MM.1S (cell line): ENCODE measurements around the gene SLC23A2.
"Not testable (repeated sequence)": the region's sequence is repeated elsewhere in the genome, so short reads cannot be mapped to it uniquely, and the experiment has no call there.

Source experiments
- DNase-seq: peaks from one replicate; pipeline ENCODE4 v3.0.0-alpha.2; 2015
- H2AFZ ChIP-seq: fragments of 300-600 bp; sonication (generic); 2 replicates; pipeline ENCODE4 v1.6.0; 2016; ENCODE audit warnings: antibody characterized with exemption, low read length
- H3F3A ChIP-seq: fragments of 300-600 bp; sonication (generic); 2 replicates; pipeline ENCODE4 v1.6.1; 2016; ENCODE audit warnings: mild to moderate bottlenecking, antibody characterized with exemption, low read length, moderate library complexity, mixed read lengths; ENCODE audit not compliant: insufficient read depth
- H3K27ac ChIP-seq: fragments of 300-600 bp; sonication (generic); 2 replicates; pipeline ENCODE4 v1.5.1; 2016; ENCODE audit warnings: mild to moderate bottlenecking, low read length
- H3K27me3 ChIP-seq: fragments of 300-600 bp; sonication (generic); replicated peaks from 2 replicates; pipeline ENCODE4 v1.6.0; 2016; ENCODE audit warnings: low read length; ENCODE audit not compliant: insufficient read depth
- H3K36me3 ChIP-seq: fragments of 300-600 bp; sonication (generic); replicated peaks from 2 replicates; pipeline ENCODE4 v1.6.1; 2016; ENCODE audit warnings: mild to moderate bottlenecking, low read length, mixed read lengths; ENCODE audit not compliant: insufficient read depth
- H3K4me1 ChIP-seq: fragments of 300-600 bp; sonication (generic); 2 replicates; pipeline ENCODE4 v1.6.1; 2016; ENCODE audit warnings: low read length, mixed read lengths
- H3K4me2 ChIP-seq: fragments of 300-600 bp; sonication (generic); 2 replicates; pipeline ENCODE4 v1.6.0; 2016; ENCODE audit warnings: low read depth, low read length
- H3K4me3 ChIP-seq: fragments of 300-600 bp; sonication (generic); 2 replicates; pipeline ENCODE4 v1.5.1; 2016; ENCODE audit warnings: low read length, mixed read lengths
- H3K79me2 ChIP-seq: fragments of 300-600 bp; sonication (generic); 2 replicates; pipeline ENCODE4 v1.6.1; 2016; ENCODE audit warnings: mixed run types, low read length, mixed read lengths
- H3K9ac ChIP-seq: fragments of 300-600 bp; sonication (generic); 2 replicates; pipeline ENCODE4 v1.6.1; 2016; ENCODE audit warnings: low read length, mixed read lengths
- H3K9me2 ChIP-seq: fragments of 300-600 bp; sonication (generic); replicated peaks from 2 replicates; pipeline ENCODE4 v1.6.1; 2016; ENCODE audit warnings: mild to moderate bottlenecking, low read length, mixed read lengths; ENCODE audit not compliant: insufficient read depth
- H3K9me3 ChIP-seq: fragments of 300-600 bp; sonication (generic); replicated peaks from 2 replicates; pipeline ENCODE4 v1.6.1; 2016; ENCODE audit warnings: mild to moderate bottlenecking, low read length, mixed read lengths; ENCODE audit not compliant: insufficient read depth
- H4K20me1 ChIP-seq: fragments of 300-600 bp; sonication (generic); 2 replicates; pipeline ENCODE4 v1.6.1; 2016; ENCODE audit warnings: mild to moderate bottlenecking, low read length, moderate library complexity, mixed read lengths; ENCODE audit not compliant: insufficient read depth
- CTCF ChIP-seq: fragments of 300-600 bp; sonication (generic); IDR thresholded peaks from 2 replicates; pipeline ENCODE4 v1.5.1; 2016; ENCODE audit warnings: antibody characterized with exemption, low read length, mixed read lengths
- EZH2 ChIP-seq: fragments of 300-600 bp; sonication (generic); optimal IDR thresholded peaks from 2 replicates; pipeline ENCODE3; 2017; ENCODE audit warnings: low read depth, mild to moderate bottlenecking, antibody characterized with exemption, low read length, mixed read lengths
- EZH2phosphoT487 ChIP-seq: fragments of 300-600 bp; sonication (generic); IDR thresholded peaks from 2 replicates; pipeline ENCODE4 v1.6.1; 2018; ENCODE audit warnings: antibody characterized with exemption, low read length

SLC23A2 gene

DNA sequence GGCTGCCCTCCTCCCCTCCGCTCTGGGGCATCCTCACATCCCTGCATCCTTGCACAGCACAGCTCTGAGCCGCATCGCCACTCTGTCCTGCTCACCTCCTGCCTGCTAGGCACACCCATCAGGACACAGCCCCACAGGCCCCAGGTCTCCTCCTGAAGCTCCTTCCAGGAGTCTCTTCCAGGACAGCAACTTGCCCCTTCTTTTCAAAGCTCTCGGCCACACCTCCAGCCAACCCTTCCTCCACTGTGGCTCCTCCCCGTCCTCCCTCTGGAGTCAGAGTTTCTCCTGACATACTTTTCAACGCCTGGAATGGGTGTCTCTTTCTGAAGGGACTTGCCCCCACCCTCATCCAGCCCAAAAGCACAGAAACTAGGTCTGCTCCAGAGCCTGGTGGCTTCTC lies 77.3 kb downstream of the SLC23A2 start:
- no peaks in the 10 kb centered on the region for H3K36me3 ChIP-seq
- no peaks in the 10 kb centered on the region for H3K9me3 ChIP-seq

DNA sequence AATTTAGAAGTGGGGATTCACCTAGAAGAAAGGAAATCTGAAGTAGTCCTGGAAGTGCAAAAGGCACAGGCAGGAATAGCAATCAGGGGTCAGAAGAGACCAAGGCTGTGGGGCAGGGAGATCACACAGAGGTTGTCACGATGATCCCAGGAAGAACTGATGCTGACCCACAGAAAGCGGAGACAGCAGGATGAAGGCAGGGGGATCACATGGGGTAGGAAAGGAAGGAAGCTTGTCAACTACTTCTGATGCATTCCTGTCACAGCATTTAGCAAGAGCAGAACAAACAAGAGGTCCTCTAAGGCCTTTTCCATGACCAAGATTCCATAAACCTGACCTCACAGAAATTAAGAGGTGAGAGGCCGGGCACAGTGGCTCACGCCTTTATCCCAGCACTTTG lies 79.1 kb downstream of the SLC23A2 start:
- H4K20me1 ChIP-seq = no peaks in the 10 kb centered on the region
- peaks cover 20% of the 10 kb centered on the region for H3F3A ChIP-seq
- H3K4me3 ChIP-seq = no peak overlapping the region
- DNase-seq = no peak
- H3K27ac ChIP-seq = no peak overlapping the region
- TF ChIP-seq EZH2 (no peak), CTCF (no peak), EZH2phosphoT487 (no peak)
- H3K9ac ChIP-seq = no peak overlapping the region
- H3K4me2 ChIP-seq = no peak overlapping the region
- H3K79me2 ChIP-seq = no peaks in the 10 kb centered on the region
- no peak overlapping the region for H2AFZ ChIP-seq
- no peaks in the 10 kb centered on the region for H3K36me3 ChIP-seq
- H3K9me2 ChIP-seq = no peaks in the 10 kb centered on the region
- peaks cover 24% of the 10 kb centered on the region for H3K4me1 ChIP-seq
- H3K27me3 ChIP-seq = no peaks in the 10 kb centered on the region
- H3K9me3 ChIP-seq = no peaks in the 10 kb centered on the region

More for the DNA sequence above, 77.3 kb downstream of the SLC23A2 start:
- Histone ChIP-seq H4K20me1 (no peaks in the 10 kb centered on the region), H3K9ac (no peak overlapping the region), H3K27me3 (no peaks in the 10 kb centered on the region), H3K4me1 (peaks cover 8% of the 10 kb centered on the region), H3K9me2 (no peaks in the 10 kb centered on the region), H3K4me2 (no peak overlapping the region), H2AFZ (no peak overlapping the region), H3F3A (peaks cover 6% of the 10 kb centered on the region), H3K27ac (no peak overlapping the region), H3K4me3 (no peak overlapping the region), H3K79me2 (no peaks in the 10 kb centered on the region)
- TF ChIP-seq EZH2phosphoT487 (no peak), EZH2 (no peak), CTCF (no peak)
- DNase-seq = no peak

- not testable (repeated sequence) for H3K4me2 ChIP-seq
Measured at GRCh38 chr20:4921271-4921670, 80.0 kb downstream of the SLC23A2 start.

DNA sequence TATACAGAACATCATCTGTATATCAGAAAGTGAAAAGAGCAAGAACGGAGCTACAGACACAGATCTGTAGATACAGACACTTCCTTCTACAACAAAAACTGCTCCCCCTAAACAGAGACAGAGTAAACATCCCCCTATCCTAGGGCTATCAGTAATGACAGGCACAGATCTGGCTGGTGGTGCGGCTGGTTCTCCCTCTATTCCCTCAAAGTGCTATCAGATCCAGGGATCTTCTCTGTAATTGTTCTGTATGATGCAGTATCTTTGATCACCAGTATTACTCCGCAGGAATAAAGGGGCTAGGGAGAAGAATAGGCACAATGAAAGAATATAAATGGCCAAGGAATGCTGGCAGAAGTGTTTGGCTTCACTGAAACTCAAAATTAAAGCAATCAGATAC lies 80.7 kb downstream of the SLC23A2 start:
- H3K36me3 ChIP-seq = no peaks in the 10 kb centered on the region
- peaks cover 20% of the 10 kb centered on the region for H3F3A ChIP-seq
- H3K4me3 ChIP-seq = no peak overlapping the region
- no peak overlapping the region for H2AFZ ChIP-seq
- no peaks in the 10 kb centered on the region for H4K20me1 ChIP-seq
- H3K9me2 ChIP-seq = no peaks in the 10 kb centered on the region
- no peaks in the 10 kb centered on the region for H3K27me3 ChIP-seq
- DNase-seq = no peak
- TF ChIP-seq EZH2phosphoT487 (no peak), CTCF (no peak)
- H3K4me1 ChIP-seq = peaks cover 26% of the 10 kb centered on the region
- H3K9ac ChIP-seq = no peak overlapping the region
- no peaks in the 10 kb centered on the region for H3K9me3 ChIP-seq
- H3K4me2 ChIP-seq = no peak overlapping the region
- no peak overlapping the region for H3K27ac ChIP-seq
- H3K79me2 ChIP-seq = no peaks in the 10 kb centered on the region

More at GRCh38 chr20:4921271-4921670, 80.0 kb downstream of the SLC23A2 start:
- not testable (repeated sequence) for H4K20me1 ChIP-seq, H3K4me3 ChIP-seq, H3K9me3 ChIP-seq, H3K79me2 ChIP-seq, H3K27ac ChIP-seq, H3K9ac ChIP-seq, H3K36me3 ChIP-seq, H3K27me3 ChIP-seq, H2AFZ ChIP-seq, H3K9me2 ChIP-seq, DNase-seq
- H3K4me1 ChIP-seq = peaks cover 26% of the 10 kb centered on the region
- H3F3A ChIP-seq = peaks cover 20% of the 10 kb centered on the region
